Activated CD4-positive, alpha-beta T cell treated with anti-CD3 and anti-CD28 coated beads for 4 hours (primary cell): ENCODE data around the gene KRTAP10-7.
"Not testable (repeated sequence)": the region's sequence is repeated elsewhere in the genome, so short reads cannot be mapped to it uniquely, and the experiment has no call there.

Source experiments
- DNase-seq, 2 donors: peaks; one replicate each; pipeline ENCODE4 v3.0.0-alpha.2; 2020

The KRTAP10-7 gene

GRCh38 chr21:44590897-44591800, 9.2 kb upstream of the KRTAP10-7 start:
- DNase-seq, result not testable (repeated sequence)

GRCh38 chr21:44591801-44592130, 8.6 kb upstream of the KRTAP10-7 start:
- not testable (repeated sequence) for DNase-seq

GRCh38 chr21:44592446-44593311, 7.7 kb upstream of the KRTAP10-7 start, which contains the start of gene KRTAP10-6:
KRTAP10-6 (minus strand) TSS chr21:44592505; CDS start chr21:44592484, 21 bp downstream.
- DNase-seq, result no peak

DNA sequence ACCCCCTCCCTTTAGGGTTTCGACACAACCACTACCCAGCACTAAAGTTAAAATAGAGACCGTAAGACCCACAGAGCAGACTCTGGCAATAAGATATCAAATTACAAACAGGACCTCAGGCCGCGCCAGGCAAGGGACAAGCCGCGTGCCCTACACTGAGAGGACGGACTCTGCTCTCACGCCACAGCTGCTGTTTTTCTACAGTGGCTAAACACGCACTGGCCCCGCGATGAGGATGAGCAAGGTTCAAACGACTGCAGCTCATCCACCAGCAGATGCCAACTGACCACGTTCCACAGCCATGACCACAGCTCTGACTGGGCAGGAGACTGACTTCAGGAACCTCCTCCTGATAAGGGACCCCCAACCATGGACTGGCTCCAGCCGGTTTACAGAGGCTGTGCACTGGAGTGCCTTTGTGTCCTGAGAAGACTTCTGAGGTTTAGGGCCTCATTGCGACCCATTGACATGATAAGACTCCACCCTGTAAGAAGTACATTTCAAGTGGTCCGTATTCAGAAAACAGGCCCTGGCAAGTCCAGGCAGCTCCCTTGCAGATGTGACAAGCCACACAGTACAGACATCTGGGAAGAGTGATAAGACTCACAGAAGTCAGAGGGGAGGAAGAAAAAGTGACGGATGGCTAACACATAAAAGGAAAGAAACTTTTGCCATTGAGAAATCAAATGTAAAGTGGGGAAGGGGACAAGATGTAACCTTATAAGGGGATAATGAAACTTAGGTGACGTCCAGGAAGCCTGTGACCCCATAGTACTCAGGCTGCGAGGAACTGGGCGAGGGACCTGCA, 6.6 kb upstream of the KRTAP10-7 start:
- DNase-seq, result no peak

- DNase-seq, result no peak
Measured at GRCh38 chr21:44594406-44594916, 5.9 kb upstream of the KRTAP10-7 start.

GRCh38 chr21:44595524-44595923, 4.9 kb upstream of the KRTAP10-7 start:
- no peak for DNase-seq

- DNase-seq, result no peak
Measured at GRCh38 chr21:44596068-44596725, 4.2 kb upstream of the KRTAP10-7 start.

GRCh38 chr21:44598061-44598460, 2.3 kb upstream of the KRTAP10-7 start:
- DNase-seq, result no peak

DNA sequence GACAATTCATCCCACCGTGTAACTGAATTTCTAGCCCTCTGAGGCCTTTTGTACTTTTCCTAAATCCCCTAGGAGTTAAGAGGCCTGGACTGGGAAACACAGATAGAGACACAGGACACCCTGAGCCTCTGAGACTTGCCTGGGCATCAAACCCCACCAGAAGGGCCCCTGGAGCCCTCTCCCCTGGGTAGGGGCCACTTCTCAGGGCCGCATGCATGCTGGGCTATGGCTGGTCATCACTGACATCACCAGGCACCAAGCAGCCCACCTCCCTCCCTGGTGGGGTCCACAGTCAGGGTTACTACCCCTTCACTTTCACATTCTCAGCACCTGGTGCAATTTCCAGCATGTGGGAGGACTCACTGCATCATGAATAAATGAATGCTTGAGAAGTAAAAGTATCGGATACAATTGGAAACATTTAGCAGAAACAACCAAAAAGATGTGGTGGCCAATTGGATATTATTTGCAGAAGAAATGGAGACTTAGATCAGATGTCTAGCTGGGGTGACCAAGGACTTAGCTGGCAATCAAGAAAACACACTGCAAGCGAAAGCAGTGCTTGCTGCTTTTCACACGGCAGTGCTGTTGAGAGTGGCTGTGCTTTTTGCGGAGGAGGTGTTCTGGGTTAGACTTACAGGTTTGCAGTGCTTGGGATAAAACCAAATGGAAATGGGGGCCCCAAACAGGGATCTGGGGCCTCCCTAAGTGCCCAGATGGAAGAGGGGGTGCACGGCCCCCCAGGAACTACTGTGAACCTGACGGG, 950 bp upstream of the KRTAP10-7 start:
- no peak for DNase-seq

- DNase-seq, result not testable (repeated sequence)
Measured at GRCh38 chr21:44601091-44601490, 694 bp downstream of the KRTAP10-7 start.

DNA sequence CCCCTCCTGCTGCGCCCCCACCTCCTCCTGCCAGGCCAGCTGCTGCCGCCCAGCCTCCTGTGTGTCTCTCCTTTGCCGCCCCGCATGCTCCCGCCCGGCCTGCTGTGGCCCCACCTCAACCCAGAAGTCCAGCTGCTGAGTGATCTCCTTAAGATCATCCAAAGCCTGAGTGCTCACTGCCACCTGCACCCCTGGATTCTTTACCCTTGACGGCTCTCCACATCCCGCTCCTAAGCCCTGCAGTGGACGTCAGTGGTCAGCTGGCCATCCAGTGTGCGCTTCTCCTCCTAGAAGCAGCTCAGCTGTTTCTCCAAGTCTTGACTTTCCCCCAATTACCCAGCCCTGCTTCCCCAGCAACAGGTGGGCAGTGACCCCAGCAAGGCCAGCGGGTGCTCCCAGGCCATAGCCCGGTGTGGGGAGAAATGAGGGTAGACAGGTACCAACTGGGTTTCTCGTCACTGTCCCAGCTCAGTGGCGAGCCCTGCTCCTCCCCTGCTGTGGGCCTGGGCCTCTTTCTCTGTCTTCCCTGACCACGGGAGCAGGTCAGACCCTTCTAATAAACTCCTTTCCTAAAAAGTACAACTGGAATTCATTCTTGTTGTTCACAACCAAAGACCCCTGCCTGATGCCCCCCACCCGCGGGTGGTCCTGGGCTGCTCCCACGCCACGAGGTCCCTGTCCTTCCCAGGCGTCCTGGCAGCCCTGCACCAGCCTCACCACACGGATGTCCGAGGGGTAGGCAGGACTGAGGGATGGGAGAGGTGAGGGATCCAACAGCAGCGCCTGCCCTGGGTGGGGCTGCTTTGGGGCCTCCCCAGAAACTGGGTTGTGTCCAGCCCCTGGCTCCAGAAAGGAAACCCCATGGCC, 1.4 kb downstream of the KRTAP10-7 start:
- DNase-seq, result no peak

DNA sequence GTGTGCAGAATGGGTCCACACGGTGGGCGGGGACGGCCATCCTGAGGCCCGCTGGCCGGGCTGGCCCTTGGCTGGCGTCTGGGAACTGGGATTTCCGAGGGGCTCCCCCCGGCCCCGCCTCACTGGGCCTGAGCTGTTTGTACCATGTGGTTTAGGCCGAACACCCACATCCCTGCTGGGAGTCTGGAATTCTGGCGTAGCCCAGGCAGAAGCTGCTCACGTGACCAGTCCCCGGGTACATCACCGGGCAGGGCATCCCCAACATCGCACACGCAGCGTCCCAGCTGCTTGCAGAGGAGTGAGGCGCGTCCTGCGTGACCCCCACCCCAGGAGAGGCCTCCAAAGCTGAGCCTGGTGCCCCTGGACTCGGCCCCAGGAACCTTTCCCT, 2.1 kb downstream of the KRTAP10-7 start:
- no peak for DNase-seq

- no peak for DNase-seq
Measured at GRCh38 chr21:44603109-44603875, 2.9 kb downstream of the KRTAP10-7 start.

- no peak for DNase-seq
Measured at GRCh38 chr21:44603911-44604310, 3.5 kb downstream of the KRTAP10-7 start.

GRCh38 chr21:44606495-44606894, 6.1 kb downstream of the KRTAP10-7 start:
- DNase-seq, result no peak

DNA sequence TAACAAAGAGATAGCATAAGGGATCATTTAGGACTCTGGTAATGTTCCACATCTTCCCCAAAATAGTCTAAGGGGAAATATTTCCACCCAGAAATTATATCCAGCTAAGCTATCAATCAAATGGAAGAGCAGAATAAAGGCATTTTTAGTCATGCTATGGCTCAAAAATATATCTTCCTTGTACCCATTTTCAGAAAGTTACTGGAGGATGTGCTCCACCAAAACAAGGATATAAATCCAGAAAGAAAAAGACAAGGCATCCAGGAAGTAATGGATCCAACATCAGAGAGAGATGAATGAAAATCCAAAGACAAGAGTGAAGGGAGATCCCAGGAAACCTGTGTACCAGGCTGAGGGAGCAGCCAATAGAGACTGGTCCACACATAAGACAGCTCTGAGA, 8.8 kb downstream of the KRTAP10-7 start:
- DNase-seq, result no peak

GRCh38 chr21:44610157-44610843, 9.9 kb downstream of the KRTAP10-7 start:
- DNase-seq, result not testable (repeated sequence)

GRCh38 chr21:44611551-44611950, 11.2 kb downstream of the KRTAP10-7 start:
- DNase-seq, result no peak

- no peak for DNase-seq
Measured at GRCh38 chr21:44612029-44612486, 11.7 kb downstream of the KRTAP10-7 start, which contains the start of gene KRTAP10-8. KRTAP10-8 (plus strand) TSS chr21:44612079; CDS start chr21:44612101, 22 bp downstream.
